ENCODE measurements around the gene MSMO1. TPM values are rescaled to one million over a fixed set of nuclear protein-coding genes. Genes with fewer than 3 reads are reported as not detected.

MSMO1 gene
- total and polyA plus RNA-seq, 10 donors = 11.0 to 27.4 (median 17.7) TPM

DNA sequence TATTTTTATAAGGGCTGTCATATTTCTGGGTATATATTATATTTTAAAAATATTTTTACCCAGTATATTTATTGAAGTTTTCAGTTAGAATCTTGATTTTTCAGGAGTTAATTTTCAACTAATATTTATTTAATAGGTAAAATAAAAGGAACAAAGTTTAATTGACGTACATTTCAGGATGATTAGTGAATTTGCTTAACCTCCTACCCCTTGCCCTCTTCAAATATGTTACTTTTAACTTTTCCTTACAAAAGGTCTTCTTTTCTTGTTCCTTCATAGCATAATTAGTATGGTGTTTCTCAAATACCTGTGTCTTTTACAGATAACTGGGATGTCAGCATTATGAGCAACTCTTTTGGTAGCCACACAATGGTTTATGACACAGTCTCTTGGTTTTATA is 24.8 kb upstream of the MSMO1 start:
- no peak overlapping the region for H3K4me3 ChIP-seq
- H3K4me1 ChIP-seq = peaks cover 0 to 48% (median 12%) of the 10 kb centered on the region in 6 donors
- TF ChIP-seq, protein P1, sequence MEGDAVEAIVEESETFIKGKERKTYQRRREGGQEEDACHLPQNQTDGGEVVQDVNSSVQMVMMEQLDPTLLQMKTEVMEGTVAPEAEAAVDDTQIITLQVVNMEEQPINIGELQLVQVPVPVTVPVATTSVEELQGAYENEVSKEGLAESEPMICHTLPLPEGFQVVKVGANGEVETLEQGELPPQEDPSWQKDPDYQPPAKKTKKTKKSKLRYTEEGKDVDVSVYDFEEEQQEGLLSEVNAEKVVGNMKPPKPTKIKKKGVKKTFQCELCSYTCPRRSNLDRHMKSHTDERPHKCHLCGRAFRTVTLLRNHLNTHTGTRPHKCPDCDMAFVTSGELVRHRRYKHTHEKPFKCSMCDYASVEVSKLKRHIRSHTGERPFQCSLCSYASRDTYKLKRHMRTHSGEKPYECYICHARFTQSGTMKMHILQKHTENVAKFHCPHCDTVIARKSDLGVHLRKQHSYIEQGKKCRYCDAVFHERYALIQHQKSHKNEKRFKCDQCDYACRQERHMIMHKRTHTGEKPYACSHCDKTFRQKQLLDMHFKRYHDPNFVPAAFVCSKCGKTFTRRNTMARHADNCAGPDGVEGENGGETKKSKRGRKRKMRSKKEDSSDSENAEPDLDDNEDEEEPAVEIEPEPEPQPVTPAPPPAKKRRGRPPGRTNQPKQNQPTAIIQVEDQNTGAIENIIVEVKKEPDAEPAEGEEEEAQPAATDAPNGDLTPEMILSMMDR (IDR thresholded peaks at IDR 0.05 in 8 of 11, conservative IDR thresholded peaks at IDR 0.05 in 3 of 11) = no peak
- TF ChIP-seq POLR2AphosphoS5 (IDR thresholded peaks at IDR 0.05) = no peak
- peaks cover 0 to 48% (median 17%) of the 10 kb centered on the region in 6 donors for H3K36me3 ChIP-seq
- WGBS, 5 donors = 95 to 100% (median 98%) methylated on average over 1 of the region's 1 CpG
- no peaks in the 10 kb centered on the region for H3K9me3 ChIP-seq
- intact Hi-C loops (cut with DNase I; ENCODE audit: low total_unique reads) = no loop called here
- H3K27ac ChIP-seq = no peak overlapping the region
- no peaks in the 10 kb centered on the region for H3K27me3 ChIP-seq (replicated peaks in 1 of 7)
- DNase-seq = no peak

- intact Hi-C loops (cut with DNase I; ENCODE audit: low total_unique reads) = no loop called here
- Histone ChIP-seq H3K4me3 (no peak overlapping the region), H3K27me3 (replicated peaks in 1 of 7) (no peaks in the 10 kb centered on the region), H3K9me3 (no peaks in the 10 kb centered on the region), H3K4me1 (peaks cover 0 to under 1% (median 0%) of the 10 kb centered on the region in 6 donors), H3K36me3 (peaks cover 0 to 69% (median 25%) of the 10 kb centered on the region in 6 donors), H3K27ac (peak overlapping the region in 1 of 8 donors; percentile 3)
- 72 to 95% (median 81%) methylated on average over 1 of the region's 1 CpG for WGBS, 5 donors
- no peak for TF ChIP-seq POLR2A (IDR thresholded peaks at IDR 0.05)
- TF ChIP-seq POLR2AphosphoS5 (IDR thresholded peaks at IDR 0.05) = no peak
- TF ChIP-seq, protein P1 (IDR thresholded peaks at IDR 0.05 in 8 of 11, conservative IDR thresholded peaks at IDR 0.05 in 3 of 11) = no peak
- no peak for DNase-seq
These were observed 19.3 kb upstream of the MSMO1 start for GRCh38 chr4:165308166-165308565.

GRCh38 chr4:165308606-165309005 is 18.9 kb upstream of the MSMO1 start:
- intact Hi-C loops (cut with DNase I; ENCODE audit: low total_unique reads) = no loop called here
- Histone ChIP-seq H3K36me3 (peaks cover 0 to 72% (median 28%) of the 10 kb centered on the region in 6 donors), H3K27me3 (replicated peaks in 1 of 7) (no peaks in the 10 kb centered on the region), H3K9me3 (no peaks in the 10 kb centered on the region), H3K4me1 (no peaks in the 10 kb centered on the region), H3K27ac (no peak overlapping the region), H3K4me3 (no peak overlapping the region)
- TF ChIP-seq, protein P1 (IDR thresholded peaks at IDR 0.05 in 8 of 11, conservative IDR thresholded peaks at IDR 0.05 in 3 of 11) = no peak
- no peak for TF ChIP-seq POLR2AphosphoS5 (IDR thresholded peaks at IDR 0.05)
- no peak for TF ChIP-seq POLR2A (IDR thresholded peaks at IDR 0.05)
- no peak for DNase-seq
- 91 to 96% (median 93%) methylated on average over 2 of the region's 2 CpGs for WGBS, 5 donors

DNA sequence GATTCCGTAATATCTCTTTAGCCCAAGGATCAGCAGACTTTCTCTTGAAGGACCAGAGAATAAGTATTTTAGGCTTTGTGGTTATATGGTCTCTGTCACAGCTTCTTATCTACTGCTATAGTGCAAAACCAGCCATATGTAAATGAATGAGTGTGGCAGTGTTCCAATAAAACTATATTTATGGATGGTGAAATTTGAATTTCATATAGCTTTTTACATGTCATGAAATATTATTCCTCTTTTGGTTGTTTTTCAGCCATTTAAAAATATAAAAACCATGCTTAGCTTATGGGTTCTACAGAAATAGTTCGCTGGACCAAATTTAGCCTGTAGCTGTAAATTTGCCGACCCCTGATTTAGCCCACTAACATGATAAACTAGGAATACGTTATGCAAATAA is 18.0 kb upstream of the MSMO1 start:
- H3K4me3 ChIP-seq = no peak overlapping the region
- H3K27ac ChIP-seq = no peak overlapping the region
- H3K4me1 ChIP-seq = no peaks in the 10 kb centered on the region
- H3K9me3 ChIP-seq = no peaks in the 10 kb centered on the region
- peaks cover 0 to 78% (median 30%) of the 10 kb centered on the region in 6 donors for H3K36me3 ChIP-seq
- DNase-seq = no peak
- TF ChIP-seq, protein P1 (IDR thresholded peaks at IDR 0.05 in 8 of 11, conservative IDR thresholded peaks at IDR 0.05 in 3 of 11) = no peak
- TF ChIP-seq POLR2AphosphoS5 (IDR thresholded peaks at IDR 0.05) (no peak), POLR2A (IDR thresholded peaks at IDR 0.05) (no peak)
- intact Hi-C loops (cut with DNase I; ENCODE audit: low total_unique reads) = no loop called here
- H3K27me3 ChIP-seq (replicated peaks in 1 of 7) = no peaks in the 10 kb centered on the region
- WGBS, 5 donors = 94 to 99% (median 97%) methylated on average over 4 of the region's 4 CpGs

Measured in spleen (tissue), 11 donors.